Breast epithelium (tissue), 4 donors: ENCODE results near the gene DCDC1. TPM values are rescaled to one million over a fixed set of nuclear protein-coding genes. Genes with fewer than 3 reads are reported as not detected.

Experiments used
- DNase-seq, 2 donors: peaks; one replicate each; pipeline ENCODE4 v3.0.0-alpha.2; 2019; ENCODE audit warnings: low spot score in 2 of 2
- H3K27ac ChIP-seq, 2 donors: fragments of 200-600 bp; sonication (generic) in 1 of 2; one replicate each; pipeline ENCODE4 v1.5.1; 2016 to 2019; ENCODE audit warnings: mild to moderate bottlenecking in 1 of 2
- H3K27me3 ChIP-seq, 2 donors: fragments of 200-600 bp; sonication (generic) in 1 of 2; one replicate each; pipeline versions ENCODE4 v1.5.1 to v1.6.0; 2017 to 2019; ENCODE audit warnings: control low read depth in 1 of 2, mild to moderate bottlenecking in 1 of 2
- H3K36me3 ChIP-seq: fragments of 200-600 bp; one replicate; pipeline ENCODE4 v1.5.1; 2019
- H3K4me1 ChIP-seq, 2 donors: fragments of 200-600 bp; sonication (generic); one replicate each; pipeline ENCODE4 v1.5.1; 2016 to 2019; ENCODE audit warnings: control low read depth in 1 of 2
- H3K4me3 ChIP-seq, 3 donors: fragments of 200-600 bp; sonication (generic); 1 replicate in 2 of 3; 2 replicates in 1 of 3; pipeline ENCODE4 v1.5.1; 2016 to 2019; ENCODE audit warnings: mild to moderate bottlenecking in 3 of 3, moderate library complexity in 2 of 3
- H3K9me3 ChIP-seq, 2 donors: fragments of 200-600 bp; sonication (generic) in 1 of 2; one replicate each; pipeline ENCODE4 v1.5.1; 2016 to 2019; ENCODE audit warnings: control low read depth in 1 of 2
- CTCF ChIP-seq, 3 donors: fragments of 450-650 bp; IDR thresholded peaks; one replicate each; pipeline ENCODE4 v1.5.1; 2016 to 2017; ENCODE audit warnings: antibody characterized with exemption in 3 of 3, mild to moderate bottlenecking in 3 of 3, moderate library complexity in 3 of 3
- POLR2A ChIP-seq: fragments of 450-650 bp; IDR thresholded peaks from one replicate; pipeline ENCODE4 v1.6.1; 2016; ENCODE audit warnings: antibody characterized with exemption, mild to moderate bottlenecking, moderate library complexity
- POLR2AphosphoS5 ChIP-seq, 3 donors: sonication (generic); formaldehyde crosslinking; IDR thresholded peaks; one replicate each; pipeline ENCODE4 v1.6.1; 2017; ENCODE audit warnings: antibody characterized with exemption in 3 of 3
- intact Hi-C: fragments of 100-400 bp; cut with DNase I; formaldehyde crosslinking; loops from one replicate; pipeline ENCODE4 v1.15.1; 2023; ENCODE audit warnings: low total_unique reads
- total RNA-seq, 3 donors: library from RNA; depleted of rRNA; stranded (reverse); fragments of >200 nt; gene quantifications; one replicate each; pipeline ENCODE4 v1.1.0, GENCODE V29; 2016

Gene DCDC1
- total RNA-seq, 3 donors from 2014 or later: 0.32 to 5.6 (median 3.8) TPM

GRCh38 chr11:30908857-30909256, 460.7 kb downstream of the DCDC1 start:
- Histone ChIP-seq H3K4me3 (no peak overlapping the region), H3K36me3 (no peaks in the 10 kb centered on the region), H3K27me3 (no peaks in the 10 kb centered on the region), H3K4me1 (no peaks in the 10 kb centered on the region), H3K9me3 (no peaks in the 10 kb centered on the region), H3K27ac (no peak overlapping the region)
- DNase-seq: no peak
- intact Hi-C loops: no loop called here
- no peak for TF ChIP-seq CTCF (IDR thresholded peaks at IDR 0.05)
- TF ChIP-seq POLR2A: no peak
- no peak for TF ChIP-seq POLR2AphosphoS5 (IDR thresholded peaks at IDR 0.05)

- intact Hi-C loops: no loop called here
- no peaks in the 10 kb centered on the region for H3K36me3 ChIP-seq
- no peak for TF ChIP-seq POLR2A
- TF ChIP-seq POLR2AphosphoS5 (IDR thresholded peaks at IDR 0.05): no peak
- TF ChIP-seq CTCF (IDR thresholded peaks at IDR 0.05): no peak
- no peaks in the 10 kb centered on the region for H3K27me3 ChIP-seq
- H3K4me1 ChIP-seq: no peaks in the 10 kb centered on the region
- H3K4me3 ChIP-seq: no peak overlapping the region
- H3K27ac ChIP-seq: no peak overlapping the region
- H3K9me3 ChIP-seq: no peaks in the 10 kb centered on the region
- no peak for DNase-seq
These were observed 461.3 kb downstream of the DCDC1 start for GRCh38 chr11:30908272-30908671.

DNA sequence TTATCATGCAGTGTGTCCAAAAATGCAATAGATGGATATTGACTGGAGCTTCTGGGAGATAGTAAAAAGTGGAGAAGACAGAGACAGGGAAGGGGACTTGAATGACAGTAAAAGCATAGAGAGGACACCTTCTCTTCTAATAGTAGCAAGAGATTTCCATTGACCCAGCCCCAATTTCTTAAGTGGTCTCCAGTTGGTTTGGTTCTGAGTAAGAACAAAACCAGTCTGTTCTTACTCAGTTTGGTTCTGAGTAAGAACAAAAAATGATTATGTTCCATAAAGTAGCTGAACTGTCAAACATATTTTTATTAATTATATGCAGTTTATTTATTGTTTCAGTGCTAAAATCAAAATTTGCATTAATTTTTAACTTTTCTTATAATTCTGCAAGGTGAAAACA, 466.6 kb downstream of the DCDC1 start:
- no peaks in the 10 kb centered on the region for H3K27me3 ChIP-seq
- no peak overlapping the region for H3K27ac ChIP-seq
- no peaks in the 10 kb centered on the region for H3K36me3 ChIP-seq
- intact Hi-C loops: no loop called here
- no peak overlapping the region for H3K4me3 ChIP-seq
- no peak for DNase-seq
- H3K9me3 ChIP-seq: no peaks in the 10 kb centered on the region
- H3K4me1 ChIP-seq: no peaks in the 10 kb centered on the region
- no peak for TF ChIP-seq CTCF (IDR thresholded peaks at IDR 0.05)

DNA sequence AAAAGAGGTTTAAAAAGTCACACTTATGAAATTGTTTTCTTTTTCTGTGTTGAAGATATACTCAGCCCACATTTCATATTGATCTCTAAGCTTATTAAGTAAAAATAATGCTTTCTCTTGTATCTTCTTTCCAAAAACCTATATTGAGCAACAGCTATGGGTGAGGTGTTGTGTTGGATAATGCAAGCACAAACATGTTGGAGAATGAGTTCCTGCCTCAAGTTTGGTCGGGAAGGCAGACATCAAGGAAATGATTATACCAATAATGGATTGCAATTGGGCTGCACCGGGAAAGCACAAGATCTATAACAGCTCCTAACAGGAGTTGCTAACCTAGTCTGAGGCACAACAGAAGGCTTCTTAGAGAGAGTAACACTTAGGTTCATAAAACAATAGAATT, 474.5 kb downstream of the DCDC1 start:
- intact Hi-C loops: loop anchor here (1.0 kb wide), 1 partner anchor 12 kb away; no protein-coding TSS in a partner anchor
- Histone ChIP-seq H3K27me3 (no peaks in the 10 kb centered on the region), H3K27ac (no peak overlapping the region), H3K9me3 (no peaks in the 10 kb centered on the region), H3K36me3 (no peaks in the 10 kb centered on the region), H3K4me1 (no peaks in the 10 kb centered on the region), H3K4me3 (no peak overlapping the region)
- TF ChIP-seq CTCF (IDR thresholded peaks at IDR 0.05) (no peak), POLR2A (no peak), POLR2AphosphoS5 (IDR thresholded peaks at IDR 0.05) (no peak)
- no peak for DNase-seq

- TF ChIP-seq POLR2AphosphoS5 (IDR thresholded peaks at IDR 0.05) (no peak), CTCF (IDR thresholded peaks at IDR 0.05) (no peak), POLR2A (no peak)
- no peaks in the 10 kb centered on the region for H3K36me3 ChIP-seq
- intact Hi-C loops: no loop called here
These were observed 476.2 kb downstream of the DCDC1 start for GRCh38 chr11:30893318-30893717.

More at GRCh38 chr11:30893318-30893717, 476.2 kb downstream of the DCDC1 start:
- H3K27me3 ChIP-seq: no peaks in the 10 kb centered on the region
- no peak for DNase-seq
- H3K27ac ChIP-seq: no peak overlapping the region
- H3K4me3 ChIP-seq: no peak overlapping the region
- no peaks in the 10 kb centered on the region for H3K4me1 ChIP-seq
- no peaks in the 10 kb centered on the region for H3K9me3 ChIP-seq
